Ascending aorta (tissue), 2 donors: Measurements from ENCODE around the gene OPTC. TPM values are rescaled to one million over a fixed set of nuclear protein-coding genes. Genes with fewer than 3 reads are reported as not detected.

Experiments used
- DNase-seq, 2 donors: peaks; one replicate each; pipeline ENCODE4 v3.0.0-alpha.2; 2019; ENCODE audit warnings: low spot score in 2 of 2
- H3K27ac ChIP-seq, 2 donors: fragments of 200-600 bp; sonication (generic); one replicate each; pipeline ENCODE4 v1.5.1; 2016 to 2017; ENCODE audit warnings: mild to moderate bottlenecking in 1 of 2
- H3K27me3 ChIP-seq: fragments of 200-600 bp; sonication (generic); one replicate; pipeline ENCODE4 v1.5.1; 2017
- H3K36me3 ChIP-seq, 2 donors: fragments of 200-600 bp; sonication (generic); one replicate each; pipeline ENCODE4 v1.5.1; 2016
- H3K4me1 ChIP-seq, 2 donors: fragments of 200-600 bp; sonication (generic); one replicate each; pipeline ENCODE4 v1.5.1; 2016 to 2017; ENCODE audit warnings: mild to moderate bottlenecking in 1 of 2
- H3K4me3 ChIP-seq, 2 donors: fragments of 200-600 bp; sonication (generic); one replicate each; pipeline ENCODE4 v1.5.1; 2016 to 2017; ENCODE audit warnings: mild to moderate bottlenecking in 1 of 2
- H3K9me3 ChIP-seq, 2 donors: fragments of 200-600 bp; sonication (generic); one replicate each; pipeline ENCODE4 v1.5.1; 2016
- intact Hi-C: fragments of 100-400 bp; cut with DNase I; formaldehyde crosslinking; loops from one replicate; pipeline ENCODE4 v1.15.1; 2023
- total RNA-seq: library from RNA; depleted of rRNA; stranded (reverse); fragments of >200 nt; gene quantifications from one replicate; pipeline ENCODE4 v1.1.0, GENCODE V29; 2016
- TF ChIP-seq, protein P1 (sequence below), 3 experiments: fragments of 200-600 bp in 2 of 3; fragments of 450-650 bp in 1 of 3; sonication (generic) in 2 of 3; IDR thresholded peaks; one replicate each; pipeline ENCODE4 v1.5.1; 2016 to 2019; ENCODE audit warnings: antibody characterized with exemption in 3 of 3, mild to moderate bottlenecking in 1 of 3, moderate library complexity in 1 of 3

OPTC gene
- total RNA-seq, 1 donor from 2014 or later, result not detected

DNA sequence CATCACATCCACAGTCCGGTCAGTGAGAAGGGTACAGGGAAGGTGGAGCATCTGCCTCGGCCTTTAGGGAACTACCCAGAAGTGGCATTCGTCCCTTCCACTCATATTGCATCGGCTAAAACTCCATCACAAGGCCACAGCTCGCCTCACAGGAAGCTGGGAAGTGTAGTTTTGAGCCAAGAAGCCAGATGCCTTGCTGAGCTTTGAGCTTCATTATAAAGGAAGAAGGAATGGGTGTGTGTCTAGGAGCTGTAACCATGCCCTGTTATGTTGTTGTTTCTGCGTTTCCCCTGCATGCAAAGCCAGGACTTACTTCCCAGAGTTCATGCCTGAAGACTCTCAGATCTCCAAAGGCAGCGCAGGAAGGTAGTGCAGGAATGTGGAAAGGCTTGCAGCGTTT is 61.1 kb downstream of the OPTC start:
- TF ChIP-seq, protein P1, sequence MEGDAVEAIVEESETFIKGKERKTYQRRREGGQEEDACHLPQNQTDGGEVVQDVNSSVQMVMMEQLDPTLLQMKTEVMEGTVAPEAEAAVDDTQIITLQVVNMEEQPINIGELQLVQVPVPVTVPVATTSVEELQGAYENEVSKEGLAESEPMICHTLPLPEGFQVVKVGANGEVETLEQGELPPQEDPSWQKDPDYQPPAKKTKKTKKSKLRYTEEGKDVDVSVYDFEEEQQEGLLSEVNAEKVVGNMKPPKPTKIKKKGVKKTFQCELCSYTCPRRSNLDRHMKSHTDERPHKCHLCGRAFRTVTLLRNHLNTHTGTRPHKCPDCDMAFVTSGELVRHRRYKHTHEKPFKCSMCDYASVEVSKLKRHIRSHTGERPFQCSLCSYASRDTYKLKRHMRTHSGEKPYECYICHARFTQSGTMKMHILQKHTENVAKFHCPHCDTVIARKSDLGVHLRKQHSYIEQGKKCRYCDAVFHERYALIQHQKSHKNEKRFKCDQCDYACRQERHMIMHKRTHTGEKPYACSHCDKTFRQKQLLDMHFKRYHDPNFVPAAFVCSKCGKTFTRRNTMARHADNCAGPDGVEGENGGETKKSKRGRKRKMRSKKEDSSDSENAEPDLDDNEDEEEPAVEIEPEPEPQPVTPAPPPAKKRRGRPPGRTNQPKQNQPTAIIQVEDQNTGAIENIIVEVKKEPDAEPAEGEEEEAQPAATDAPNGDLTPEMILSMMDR (IDR thresholded peaks at IDR 0.05), result no peak
- Histone ChIP-seq H3K4me3 (peak overlapping the region in 1 of 2 donors; percentile 35), H3K36me3 (no peaks in the 10 kb centered on the region), H3K27ac (peak overlapping the region; percentile 95 to 99), H3K9me3 (no peaks in the 10 kb centered on the region), H3K4me1 (peaks cover 29 to 51% of the 10 kb centered on the region in 2 donors), H3K27me3 (no peaks in the 10 kb centered on the region)
- no peak for DNase-seq
- intact Hi-C loops, result loop anchor here (5.0 kb wide), 4 partner anchors 33 to 283 kb away; partner anchors contain the start of genes ZBED6 and ZC3H11A

DNA sequence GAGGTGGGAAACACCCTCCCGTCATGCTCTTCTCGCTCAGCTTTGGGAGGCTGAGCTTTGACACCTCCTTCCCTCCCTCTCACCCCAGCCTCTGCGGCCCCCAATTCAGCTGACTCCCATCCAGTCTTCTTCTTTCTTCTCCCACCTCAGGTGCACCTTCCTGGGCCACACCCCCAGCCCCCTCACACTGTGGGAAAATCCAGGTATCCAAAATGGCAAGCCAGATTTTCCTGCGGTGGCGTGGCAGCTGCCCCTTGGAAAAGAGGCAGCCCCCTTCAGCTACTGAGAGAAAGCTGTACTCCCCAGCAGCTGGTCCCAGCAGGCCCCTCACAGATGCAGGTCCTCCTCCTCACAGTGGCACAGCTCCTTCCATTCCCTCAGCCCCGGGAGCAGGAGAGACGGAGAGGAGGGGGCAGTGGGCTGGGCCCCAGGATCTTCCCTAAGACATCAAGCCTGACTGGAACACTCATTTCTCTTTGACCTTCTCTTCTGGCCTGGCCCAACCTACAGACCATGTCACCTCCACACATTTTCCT is 61.6 kb downstream of the OPTC start:
- Histone ChIP-seq H3K4me3 (peak overlapping the region in 1 of 2 donors; percentile 35), H3K9me3 (no peaks in the 10 kb centered on the region), H3K4me1 (peaks cover 29 to 51% of the 10 kb centered on the region in 2 donors), H3K27ac (peak overlapping the region; percentile 95 to 99), H3K27me3 (no peaks in the 10 kb centered on the region), H3K36me3 (no peaks in the 10 kb centered on the region)
- TF ChIP-seq, protein P1 (IDR thresholded peaks at IDR 0.05), result no peak
- DNase-seq, result no peak
- intact Hi-C loops, result loop anchor here (1.0 to 5.0 kb wide), 6 partner anchors 17 to 283 kb away; partner anchors contain the start of genes ZBED6 and ZC3H11A

DNA sequence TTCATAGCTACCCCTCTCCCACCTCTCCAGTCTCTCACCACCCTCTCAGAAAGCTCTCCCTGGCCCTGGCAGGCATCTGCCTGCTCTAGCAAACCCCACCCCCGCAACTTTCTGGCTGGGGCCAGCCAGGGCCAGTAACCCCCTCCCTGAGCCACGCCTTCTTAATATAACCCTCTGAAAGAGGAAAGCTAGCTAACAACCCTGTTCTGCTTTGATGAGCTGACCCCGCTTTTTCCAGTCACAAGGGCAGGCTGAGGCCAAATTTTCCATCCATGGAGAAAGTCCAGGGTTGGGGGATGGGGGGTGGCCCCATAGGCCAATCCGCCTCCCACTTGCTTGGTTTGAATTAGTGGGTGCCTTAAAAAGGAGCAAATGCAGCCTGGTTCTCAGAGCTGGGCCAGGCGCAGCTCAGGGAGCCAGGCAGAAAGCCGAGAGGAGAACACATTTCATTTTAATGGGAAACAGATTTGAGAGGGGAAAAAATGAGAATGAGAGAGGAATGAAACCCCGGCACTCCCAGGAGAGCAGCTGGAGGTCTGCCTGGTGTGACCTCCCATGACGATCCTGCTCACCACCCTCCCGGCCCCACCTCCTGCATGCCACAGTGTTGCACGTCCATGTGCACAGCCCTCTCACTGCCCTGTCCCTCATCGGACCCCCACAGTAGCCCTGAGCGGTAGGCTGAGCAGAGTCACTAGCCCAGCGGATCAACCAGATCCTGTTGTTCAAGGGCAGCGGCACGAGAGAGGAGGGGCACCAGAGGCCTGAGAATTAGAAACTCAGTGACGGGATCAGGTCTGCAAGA is 62.3 kb downstream of the OPTC start:
- no peaks in the 10 kb centered on the region for H3K36me3 ChIP-seq
- intact Hi-C loops, result loop anchor here (1.0 to 5.0 kb wide), 6 partner anchors 18 to 284 kb away; partner anchors contain the start of genes ZBED6 and ZC3H11A
- TF ChIP-seq, protein P1 (IDR thresholded peaks at IDR 0.05), result no peak
- peak overlapping the region; percentile 95 to 99 for H3K27ac ChIP-seq
- peak; percentile 41 to 93 for DNase-seq
- H3K4me3 ChIP-seq, result peak overlapping the region in 1 of 2 donors; percentile 35
- no peaks in the 10 kb centered on the region for H3K9me3 ChIP-seq
- H3K4me1 ChIP-seq, result peaks cover 29 to 51% of the 10 kb centered on the region in 2 donors
- no peaks in the 10 kb centered on the region for H3K27me3 ChIP-seq

- TF ChIP-seq, protein P1 (IDR thresholded peaks at IDR 0.05), result no peak
- peak overlapping the region; percentile 95 to 99 for H3K27ac ChIP-seq
- no peaks in the 10 kb centered on the region for H3K27me3 ChIP-seq
- no peaks in the 10 kb centered on the region for H3K9me3 ChIP-seq
- no peaks in the 10 kb centered on the region for H3K36me3 ChIP-seq
- peaks cover 29 to 49% of the 10 kb centered on the region in 2 donors for H3K4me1 ChIP-seq
- peak; percentile 26 to 93 for DNase-seq
- H3K4me3 ChIP-seq, result peak overlapping the region in 1 of 2 donors; percentile 35
- intact Hi-C loops, result loop anchor here (1.0 to 5.0 kb wide), 6 partner anchors 35 to 285 kb away; partner anchors contain the start of genes ZBED6 and ZC3H11A
Observed at GRCh38 chr1:203557390-203557789, 63.4 kb downstream of the OPTC start.

- H3K9me3 ChIP-seq, result no peaks in the 10 kb centered on the region
- intact Hi-C loops, result loop anchor here (2.0 to 5.0 kb wide), 5 partner anchors 36 to 286 kb away; partner anchors contain the start of genes ZBED6 and ZC3H11A
- peaks cover 29 to 49% of the 10 kb centered on the region in 2 donors for H3K4me1 ChIP-seq
- TF ChIP-seq, protein P1 (IDR thresholded peaks at IDR 0.05), result no peak
- no peaks in the 10 kb centered on the region for H3K36me3 ChIP-seq
- no peak overlapping the region for H3K4me3 ChIP-seq
- DNase-seq, result peak; percentile 63 to 96
- no peaks in the 10 kb centered on the region for H3K27me3 ChIP-seq
- H3K27ac ChIP-seq, result peak overlapping the region; percentile 95 to 99
Observed at GRCh38 chr1:203558064-203558760, 64.3 kb downstream of the OPTC start.
